Measurements from ENCODE around the gene AEBP2. TPM values are rescaled to one million over a fixed set of nuclear protein-coding genes. Genes with fewer than 3 reads are reported as not detected.

AEBP2 gene
- total and polyA plus RNA-seq, 2 donors (not counting 3 experiments of a cell fraction or from before 2014, with no cell fraction given) = 8.8 to 42.2 TPM

GRCh38 chr12:19485240-19485639 lies 45.9 kb downstream of the AEBP2 start:
- Histone ChIP-seq H3K4me3 (replicated peaks in 1 of 3; ENCODE audit: insufficient read depth in 1 of 3, low read depth in 1 of 3, low read length in 3 of 3) (no peak overlapping the region), H3K9ac (replicated peaks; ENCODE audit: extremely low read depth, insufficient read depth, low read length) (no peak overlapping the region), H3K9me3 (replicated peaks; ENCODE audit: control insufficient read depth, insufficient read depth, low read length) (no peaks in the 10 kb centered on the region), H3K4me1 (ENCODE audit: control insufficient read depth, extremely low read depth, insufficient read depth, low read length) (no peaks in the 10 kb centered on the region), H3K4me2 (ENCODE audit: insufficient read depth, low read length) (no peak overlapping the region), H3K27me3 (ENCODE audit: control insufficient read depth in 2 of 2, insufficient read depth in 2 of 2, low read length in 2 of 2) (no peaks in the 10 kb centered on the region), H2AFZ (ENCODE audit: low read depth, low read length) (no peak overlapping the region), H3K27ac (ENCODE audit: insufficient read depth, low read depth, low read length) (no peak overlapping the region), H3K79me2 (ENCODE audit: control insufficient read depth, insufficient read depth, low read length) (peaks cover 83% of the 10 kb centered on the region), H3K36me3 (ENCODE audit: control insufficient read depth in 2 of 2, extremely low read depth in 1 of 2, insufficient read depth in 2 of 2, low read length in 2 of 2) (no peaks in the 10 kb centered on the region), H3K9me1 (replicated peaks; ENCODE audit: control insufficient read depth, extremely low read depth, insufficient read depth, low read length) (no peaks in the 10 kb centered on the region), H4K20me1 (replicated peaks; ENCODE audit: control insufficient read depth, extremely low read depth, insufficient read depth, low read length) (no peaks in the 10 kb centered on the region)
- dilution Hi-C loops (cut with MboI; ENCODE audit: extremely low pct_ligation_motif_present, low sequenced_read_pairs) (no loop called here), intact Hi-C loops (cut with micrococcal nuclease) (no loop called here)
- FAIRE-seq (no peak), DNase-seq (ENCODE audit: low read depth, low spot score) (no peak)
- BruUV-seq (replicated peaks) = no TSS peak
- CTCF ChIA-PET = no interaction called here
- TF ChIP-seq FOS (IDR thresholded peaks at IDR 0.05; ENCODE audit: borderline replicate concordance, insufficient read depth, low read length) (no peak), CTCF (IDR thresholded peaks at IDR 0.05; ENCODE audit: extremely low read depth in 1 of 2, insufficient read depth in 1 of 2, low read depth in 1 of 2, low read length in 2 of 2) (no peak), MAX (IDR thresholded peaks at IDR 0.05; ENCODE audit: insufficient read depth, insufficient read length) (no peak), GATA2 (IDR thresholded peaks at IDR 0.05; ENCODE audit: insufficient read depth, insufficient read length, low read depth, low read length) (no peak), JUN (IDR thresholded peaks at IDR 0.05; ENCODE audit: borderline replicate concordance, insufficient read depth, insufficient read length, low read depth) (no peak), POLR2AphosphoS5 (IDR thresholded peaks at IDR 0.05; ENCODE audit: insufficient read depth, low read depth, low read length) (no peak), MYC (IDR thresholded peaks at IDR 0.05; ENCODE audit: low read depth, low read length) (no peak), POLR2A (IDR thresholded peaks at IDR 0.05; ENCODE audit: low read depth, low read length) (no peak), EZH2 (IDR thresholded peaks at IDR 0.05; ENCODE audit: borderline replicate concordance, low read depth, low read length, severe bottlenecking) (no peak)
- POLR2A ChIA-PET = no interaction called here

Measured in endothelial cell of umbilical vein (primary cell).